GM18517 (cell line): ENCODE results near the gene CCDC110.

Source experiments
- ATAC-seq: cut with Tn5 transposase; IDR thresholded peaks from one replicate; pipeline ENCODE4 v1.9.1; 2021; ENCODE audit warnings: mild to moderate bottlenecking, moderate library complexity; ENCODE audit not compliant: unreplicated experiment

CCDC110 gene

DNA sequence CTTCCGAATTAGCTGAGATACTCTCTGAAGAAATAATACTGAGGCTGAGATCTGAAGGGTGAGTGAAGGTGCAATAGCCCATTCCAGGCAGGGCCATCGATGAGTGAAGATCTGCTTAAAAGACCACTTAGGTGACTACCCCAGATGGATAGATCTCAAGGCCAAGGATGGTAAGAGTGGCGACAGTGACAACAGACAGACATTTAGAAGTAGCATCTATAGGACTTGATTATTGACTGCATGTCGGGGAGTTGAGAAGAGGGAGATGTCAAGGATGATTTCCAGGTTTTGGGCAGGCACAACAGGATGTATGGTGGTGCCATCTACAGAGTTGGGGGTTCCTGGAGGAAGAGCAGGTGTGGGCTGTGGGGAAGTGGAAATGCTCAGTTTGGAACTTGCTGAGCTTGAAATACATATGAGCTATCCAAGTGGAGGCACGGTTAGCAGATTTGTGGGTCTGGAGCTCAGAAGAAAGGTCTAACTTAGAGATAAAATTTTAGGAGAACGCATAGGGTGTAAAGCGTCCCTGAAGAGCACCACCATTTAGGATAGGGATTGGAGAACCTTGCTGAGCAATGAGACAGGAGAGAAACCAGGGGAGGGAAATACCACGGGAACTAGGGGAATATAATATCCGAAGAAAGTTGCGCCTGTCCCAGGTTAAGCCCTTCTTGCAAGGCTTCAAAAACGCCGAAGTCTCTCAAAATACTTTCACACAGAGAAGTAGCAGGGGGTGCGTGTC is 46.5 kb downstream of the CCDC110 start:
- ATAC-seq = no peak

DNA sequence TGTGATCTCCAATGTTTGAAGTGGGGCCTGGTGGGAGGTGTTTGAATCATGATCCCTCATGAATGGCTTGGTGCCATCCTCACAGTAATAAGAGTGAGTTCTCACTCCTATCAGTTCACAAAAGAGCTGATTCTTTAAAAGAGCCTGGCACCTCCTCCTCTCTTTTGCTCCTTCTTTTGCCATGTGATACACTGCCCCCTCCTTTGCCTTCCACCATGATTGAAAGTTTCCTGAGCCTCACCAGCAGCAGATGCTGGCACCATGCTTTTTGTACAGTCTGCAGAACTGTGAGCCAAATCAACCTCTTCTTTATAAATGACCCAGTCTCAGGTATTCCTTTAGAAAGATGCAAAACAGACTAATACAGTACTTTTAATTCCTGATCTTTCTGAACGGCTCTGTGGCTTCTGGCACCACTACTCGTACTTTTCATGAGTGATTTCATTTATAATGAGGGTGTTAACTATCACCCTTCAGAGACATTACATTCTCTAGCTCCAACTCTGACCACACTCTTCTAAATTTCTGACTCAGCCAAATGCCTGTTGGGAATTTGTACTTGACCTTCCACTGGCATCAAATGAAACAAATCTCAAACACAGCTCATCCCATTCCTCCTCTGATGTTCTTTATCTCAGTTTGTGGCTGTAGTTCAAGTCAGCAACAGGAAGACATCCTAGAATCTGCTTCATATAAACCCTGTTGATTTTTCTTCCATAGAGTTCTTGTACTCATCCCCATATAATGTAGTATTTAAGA is 50.0 kb downstream of the CCDC110 start:
- ATAC-seq = no peak

DNA sequence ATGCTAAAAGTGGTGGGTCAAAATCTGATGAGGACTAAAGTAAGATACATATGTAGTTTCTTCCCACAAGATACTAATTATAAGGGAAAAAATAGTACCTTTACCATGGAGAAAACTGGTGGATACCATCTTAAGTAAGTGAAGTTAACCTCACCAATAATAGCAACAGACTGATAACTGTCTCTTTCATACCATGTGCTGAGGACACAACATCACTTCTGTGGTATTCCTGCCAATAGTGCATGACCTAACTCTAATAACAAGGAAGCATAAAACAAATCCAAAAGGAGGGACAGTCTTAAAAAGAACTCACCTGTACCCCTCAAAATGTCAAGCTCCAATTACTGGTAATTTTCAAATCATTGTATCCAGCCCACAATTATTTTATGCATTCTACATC is 54.6 kb downstream of the CCDC110 start:
- no peak for ATAC-seq

DNA sequence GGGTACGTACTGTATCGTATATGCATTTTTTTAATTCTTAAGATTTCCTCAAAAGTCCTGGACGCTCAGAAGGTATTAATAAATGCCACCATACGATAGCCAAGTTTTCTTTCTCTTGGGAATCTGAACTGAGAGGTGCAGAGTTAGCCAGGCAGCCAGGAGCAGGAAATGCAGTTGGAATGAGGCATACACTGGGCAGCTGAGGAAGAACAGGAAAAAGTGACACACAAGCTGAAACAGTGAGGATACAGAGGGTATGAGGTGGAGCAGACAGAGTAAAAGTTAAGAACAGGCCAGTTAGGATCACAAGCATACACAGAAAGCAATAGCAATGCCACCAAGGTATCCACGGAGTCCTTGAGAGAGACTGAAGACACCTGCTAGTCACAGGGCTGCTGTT is 59.1 kb downstream of the CCDC110 start:
- no peak for ATAC-seq

DNA sequence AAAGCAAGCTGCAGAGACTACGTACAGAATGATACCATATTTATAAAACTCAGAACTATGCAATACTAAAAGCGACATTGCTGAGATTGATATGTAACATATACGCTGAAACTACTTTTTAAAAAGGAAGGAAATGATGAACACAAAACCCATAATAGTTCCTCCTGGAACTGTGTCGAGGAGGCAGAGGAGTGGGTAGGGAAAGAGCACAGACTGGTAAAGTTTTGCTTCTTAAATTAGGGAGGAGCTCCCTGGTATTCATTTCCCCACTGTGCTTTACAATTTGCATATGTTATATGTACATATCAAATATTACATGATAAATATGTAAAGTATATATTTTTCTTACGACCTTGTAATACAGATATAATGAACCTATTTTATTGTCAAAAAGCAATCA is 59.7 kb downstream of the CCDC110 start:
- ATAC-seq = no peak

DNA sequence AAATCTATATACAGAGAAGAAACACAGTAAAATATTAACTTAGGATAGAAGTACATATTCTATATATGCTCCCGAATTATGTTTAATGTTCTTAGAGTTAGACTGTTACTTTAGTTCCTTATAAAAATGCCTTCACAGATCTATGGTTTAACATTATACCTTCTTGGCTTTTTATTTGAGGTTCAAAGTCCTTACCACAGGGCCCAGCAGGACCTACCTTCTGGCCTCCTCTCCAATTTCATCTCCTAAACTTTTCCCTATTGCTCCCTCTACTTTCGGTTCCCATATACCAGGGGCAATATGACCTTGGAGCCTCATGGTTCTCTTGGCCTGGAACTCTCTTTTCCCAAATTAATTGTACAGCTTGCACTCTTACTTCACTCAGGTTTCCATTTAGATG is 63.1 kb downstream of the CCDC110 start:
- no peak for ATAC-seq

DNA sequence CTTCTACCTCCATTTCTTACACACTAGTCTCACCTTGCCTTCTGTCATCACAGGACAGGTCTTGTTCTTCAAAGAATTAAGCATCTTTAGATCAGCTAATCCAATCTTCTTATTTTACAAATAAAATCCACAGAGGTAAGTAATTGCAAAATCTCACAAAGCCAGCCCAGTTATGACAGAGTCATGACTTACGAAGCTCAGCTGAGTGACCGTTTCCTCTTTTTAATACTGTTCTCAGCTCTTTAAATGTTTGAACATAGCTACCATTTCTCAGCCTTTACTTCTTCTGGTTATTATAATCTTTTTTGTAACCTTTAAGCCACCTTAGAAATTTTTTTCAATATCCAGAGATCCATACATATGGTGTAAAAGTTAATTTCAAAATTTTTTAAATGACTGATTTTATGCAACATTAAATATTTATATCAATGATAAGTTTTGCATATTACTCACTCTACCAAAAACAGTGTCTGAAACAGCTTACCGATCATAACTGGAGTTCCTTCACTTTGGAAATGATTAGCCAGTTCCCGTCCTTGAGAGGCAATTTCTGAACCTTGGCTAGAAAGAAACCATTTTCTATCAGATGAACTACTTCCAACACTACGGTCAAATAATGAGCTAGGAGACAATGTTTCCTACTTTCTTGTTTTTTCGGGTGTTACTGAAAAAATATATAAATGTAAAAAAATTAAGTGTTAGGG is 66.1 kb downstream of the CCDC110 start:
- ATAC-seq = no peak

DNA sequence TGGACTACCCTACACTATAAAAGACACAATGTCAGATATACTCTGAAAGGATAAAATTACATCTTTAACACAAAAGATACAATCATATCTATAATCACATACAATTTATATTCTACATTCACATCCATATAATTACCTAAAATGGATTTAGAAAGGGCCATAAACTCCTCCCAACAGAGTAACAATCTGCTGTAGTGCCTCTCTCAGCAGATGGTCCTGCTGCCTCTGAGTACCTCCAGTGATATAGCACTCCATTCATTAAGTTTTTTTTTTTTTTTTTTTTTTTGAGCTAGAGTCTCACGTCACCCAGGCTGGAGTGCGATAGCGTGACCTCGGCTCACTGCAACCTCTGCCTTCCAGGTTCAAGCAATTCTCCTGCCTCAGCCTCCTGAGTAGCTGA is 67.5 kb downstream of the CCDC110 start:
- ATAC-seq = no peak

DNA sequence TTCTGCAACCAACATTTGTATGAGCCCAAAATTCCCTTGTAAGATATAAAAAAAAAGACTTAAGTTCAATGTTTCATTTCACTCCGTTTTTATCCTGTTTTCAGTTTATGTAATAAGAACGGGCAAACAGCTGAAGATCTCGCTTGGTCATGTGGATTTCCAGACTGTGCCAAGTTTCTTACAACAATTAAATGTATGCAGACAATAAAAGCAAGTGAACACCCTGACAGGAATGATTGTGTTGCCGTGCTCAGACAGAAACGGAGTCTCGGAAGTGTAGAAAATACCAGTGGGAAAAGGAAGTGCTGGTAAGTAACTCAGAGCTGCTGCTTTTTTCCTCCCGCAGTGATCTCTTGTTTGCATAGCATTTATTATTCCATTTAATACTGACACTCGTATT is 72.1 kb downstream of the CCDC110 start:
- no peak for ATAC-seq

DNA sequence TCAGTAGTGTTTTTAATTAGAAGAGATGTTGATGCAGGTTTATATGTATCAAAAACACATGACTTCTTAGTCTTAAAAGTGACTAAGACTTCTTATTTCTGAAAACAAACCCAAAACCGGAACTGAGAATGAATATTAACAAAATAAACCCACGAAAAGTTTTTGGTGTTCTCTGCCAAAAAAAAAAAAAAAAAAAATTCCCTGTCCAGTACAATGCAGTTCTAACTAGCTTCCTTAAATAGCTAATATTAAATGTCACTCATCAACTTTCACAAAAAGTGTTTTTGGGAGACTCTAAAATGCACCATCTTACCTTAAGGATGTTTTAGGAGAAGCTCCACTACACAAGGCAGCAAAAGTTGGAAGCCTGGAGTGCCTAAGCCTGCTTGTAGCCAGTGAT is 72.9 kb downstream of the CCDC110 start:
- ATAC-seq = no peak

DNA sequence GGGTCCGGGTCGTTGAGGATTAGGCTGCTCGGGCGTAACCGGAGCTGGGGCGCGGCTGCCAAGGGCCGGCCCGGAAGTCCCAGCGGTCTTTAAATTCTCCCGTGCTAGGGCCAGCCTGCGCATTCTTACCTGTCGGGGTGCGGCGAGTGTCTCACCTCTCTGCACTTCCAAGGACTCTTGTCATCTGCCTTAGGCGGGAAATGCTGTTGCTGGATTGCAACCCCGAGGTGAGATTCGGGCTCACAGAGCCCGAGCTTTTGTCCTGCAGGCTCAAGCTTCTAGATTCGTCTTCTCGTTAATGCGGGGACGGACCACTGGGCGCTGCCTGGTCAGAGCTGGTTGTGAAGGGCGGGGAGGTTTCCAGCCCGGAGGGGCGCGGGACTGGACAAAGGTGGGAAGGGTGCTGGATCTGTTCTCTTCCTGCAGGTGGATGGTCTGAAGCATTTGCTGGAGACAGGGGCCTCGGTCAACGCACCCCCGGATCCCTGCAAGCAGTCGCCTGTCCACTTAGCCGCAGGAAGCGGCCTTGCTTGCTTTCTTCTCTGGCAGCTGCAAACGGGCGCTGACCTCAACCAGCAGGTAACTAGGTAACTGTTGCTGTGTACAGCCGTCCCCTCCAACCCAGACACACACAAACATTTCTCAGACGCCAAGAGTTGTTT is 74.7 kb downstream of the CCDC110 start, which contains the start of gene ANKRD37:
TSS of gene ANKRD37 (plus strand) at position 118 of the 662 bp plus-strand sequence. CDS start at position 201, 83 bp downstream.
- no peak for ATAC-seq

DNA sequence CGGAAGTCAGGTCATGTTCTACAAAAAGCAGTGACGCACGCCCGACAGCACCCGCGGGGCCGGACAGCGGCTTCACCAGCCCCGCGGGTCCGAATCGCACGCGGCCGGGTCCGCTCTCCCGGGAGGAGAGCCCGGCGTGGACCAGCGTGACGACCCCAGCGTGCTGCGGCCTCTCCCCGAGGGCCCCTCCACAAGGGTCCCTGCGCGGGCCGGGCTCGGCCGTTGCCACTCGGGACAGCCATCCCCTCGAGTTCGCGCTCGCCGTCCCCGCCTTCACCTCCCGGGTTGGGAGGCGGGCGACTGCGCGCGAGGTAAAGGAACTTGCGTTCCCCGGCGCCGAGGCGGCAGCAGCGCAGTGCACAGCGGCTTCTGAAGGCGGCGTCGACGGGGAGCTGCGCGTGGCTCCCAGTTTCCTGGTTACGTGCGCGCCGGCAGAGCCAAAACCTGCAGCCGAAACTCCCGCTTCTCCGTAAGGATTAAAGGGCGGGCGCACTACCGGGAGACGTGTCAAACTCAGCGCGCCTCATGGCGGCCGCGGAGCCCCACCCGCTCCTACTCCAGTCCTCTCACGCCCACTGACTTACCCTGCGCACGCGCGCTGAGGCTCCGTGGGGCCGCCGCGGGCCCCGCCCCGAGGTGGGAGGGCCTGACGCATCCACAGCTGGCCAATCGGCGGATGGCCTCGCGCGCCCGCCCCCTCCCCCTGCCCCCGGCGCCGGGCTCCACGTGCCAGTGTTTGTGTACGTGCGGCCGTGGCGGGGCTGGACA is 75.4 kb downstream of the CCDC110 start:
- peak; percentile 71 for ATAC-seq

DNA sequence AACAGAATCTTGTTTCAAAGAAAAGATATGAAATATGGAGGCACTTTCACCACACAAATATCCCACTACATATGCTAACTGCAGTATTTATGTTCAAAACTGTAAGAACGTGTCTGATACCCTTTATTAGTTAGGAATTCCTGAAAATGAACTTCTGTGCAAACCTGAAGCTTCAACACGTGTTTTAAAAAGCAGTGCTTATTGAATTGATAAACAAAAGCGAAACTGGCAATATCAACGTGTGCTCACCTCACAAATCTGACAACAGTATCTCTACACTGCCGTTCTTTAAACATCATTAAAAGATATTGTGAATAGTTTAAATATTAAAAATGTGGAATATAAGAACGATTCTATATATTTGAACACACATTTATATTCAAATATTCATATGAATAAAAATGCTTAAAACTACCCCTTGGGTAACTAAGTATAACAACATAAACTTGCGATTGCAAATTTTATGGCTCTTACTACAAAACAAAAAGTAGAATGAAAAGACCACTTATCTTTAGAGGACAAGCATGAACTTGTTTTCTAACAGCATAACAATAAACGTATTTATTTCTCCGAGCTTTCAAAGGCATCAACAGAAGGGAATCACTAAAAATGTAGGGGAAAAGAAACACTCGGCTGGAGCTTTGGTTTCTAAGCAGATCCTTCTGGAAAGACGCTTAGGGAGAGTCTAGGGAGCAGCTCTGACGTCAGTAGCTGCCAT is 76.1 kb downstream of the CCDC110 start, which contains the start of gene LRP2BP:
TSS of gene LRP2BP (minus strand) at position 687 of the 718 bp plus-strand sequence. CDS start 17,738 bp downstream, outside the sequence.
- no peak for ATAC-seq
